Measurements from ENCODE around the gene CHSY1.

DNA sequence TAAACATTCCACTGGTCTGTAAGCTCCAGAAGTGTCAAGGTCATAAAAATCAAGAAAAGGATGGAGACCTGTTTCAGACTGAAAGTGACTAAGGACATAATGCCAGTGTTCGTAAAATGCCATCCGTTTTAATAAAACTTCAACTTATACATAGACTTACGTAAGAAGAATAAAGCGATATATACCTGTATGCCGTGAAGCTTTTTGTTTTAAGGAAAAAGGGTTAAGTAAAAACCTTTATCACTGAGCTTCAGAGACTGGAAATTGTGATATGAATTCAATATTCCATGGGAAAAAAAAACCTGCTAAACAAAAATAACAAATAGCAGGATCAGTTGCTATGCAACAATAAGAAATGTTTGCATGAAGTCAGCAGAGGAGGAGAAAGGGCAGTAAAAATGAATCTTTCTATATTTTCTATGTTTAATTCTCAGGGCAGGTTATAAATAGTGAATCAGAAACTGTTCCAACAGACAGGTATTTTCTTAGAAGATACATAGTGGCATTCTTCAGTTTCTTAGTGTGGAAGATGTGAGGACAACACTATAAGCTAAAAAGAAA, 42.5 kb downstream of the CHSY1 start:
- TF ChIP-seq CHD2 (IDR thresholded peaks at IDR 0.05; ENCODE audit: low read length, partially characterized antibody): no peak
- TF ChIP-seq, protein P1, sequence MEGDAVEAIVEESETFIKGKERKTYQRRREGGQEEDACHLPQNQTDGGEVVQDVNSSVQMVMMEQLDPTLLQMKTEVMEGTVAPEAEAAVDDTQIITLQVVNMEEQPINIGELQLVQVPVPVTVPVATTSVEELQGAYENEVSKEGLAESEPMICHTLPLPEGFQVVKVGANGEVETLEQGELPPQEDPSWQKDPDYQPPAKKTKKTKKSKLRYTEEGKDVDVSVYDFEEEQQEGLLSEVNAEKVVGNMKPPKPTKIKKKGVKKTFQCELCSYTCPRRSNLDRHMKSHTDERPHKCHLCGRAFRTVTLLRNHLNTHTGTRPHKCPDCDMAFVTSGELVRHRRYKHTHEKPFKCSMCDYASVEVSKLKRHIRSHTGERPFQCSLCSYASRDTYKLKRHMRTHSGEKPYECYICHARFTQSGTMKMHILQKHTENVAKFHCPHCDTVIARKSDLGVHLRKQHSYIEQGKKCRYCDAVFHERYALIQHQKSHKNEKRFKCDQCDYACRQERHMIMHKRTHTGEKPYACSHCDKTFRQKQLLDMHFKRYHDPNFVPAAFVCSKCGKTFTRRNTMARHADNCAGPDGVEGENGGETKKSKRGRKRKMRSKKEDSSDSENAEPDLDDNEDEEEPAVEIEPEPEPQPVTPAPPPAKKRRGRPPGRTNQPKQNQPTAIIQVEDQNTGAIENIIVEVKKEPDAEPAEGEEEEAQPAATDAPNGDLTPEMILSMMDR (IDR thresholded peaks at IDR 0.05): no peak
- no peak for TF ChIP-seq EP300 (IDR thresholded peaks at IDR 0.05)
- TF ChIP-seq CEBPB (IDR thresholded peaks at IDR 0.05): no peak
- TF ChIP-seq, protein P2, sequence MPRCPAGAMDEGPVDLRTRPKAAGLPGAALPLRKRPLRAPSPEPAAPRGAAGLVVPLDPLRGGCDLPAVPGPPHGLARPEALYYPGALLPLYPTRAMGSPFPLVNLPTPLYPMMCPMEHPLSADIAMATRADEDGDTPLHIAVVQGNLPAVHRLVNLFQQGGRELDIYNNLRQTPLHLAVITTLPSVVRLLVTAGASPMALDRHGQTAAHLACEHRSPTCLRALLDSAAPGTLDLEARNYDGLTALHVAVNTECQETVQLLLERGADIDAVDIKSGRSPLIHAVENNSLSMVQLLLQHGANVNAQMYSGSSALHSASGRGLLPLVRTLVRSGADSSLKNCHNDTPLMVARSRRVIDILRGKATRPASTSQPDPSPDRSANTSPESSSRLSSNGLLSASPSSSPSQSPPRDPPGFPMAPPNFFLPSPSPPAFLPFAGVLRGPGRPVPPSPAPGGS (IDR thresholded peaks at IDR 0.05): no peak
- TF ChIP-seq, protein P3, sequence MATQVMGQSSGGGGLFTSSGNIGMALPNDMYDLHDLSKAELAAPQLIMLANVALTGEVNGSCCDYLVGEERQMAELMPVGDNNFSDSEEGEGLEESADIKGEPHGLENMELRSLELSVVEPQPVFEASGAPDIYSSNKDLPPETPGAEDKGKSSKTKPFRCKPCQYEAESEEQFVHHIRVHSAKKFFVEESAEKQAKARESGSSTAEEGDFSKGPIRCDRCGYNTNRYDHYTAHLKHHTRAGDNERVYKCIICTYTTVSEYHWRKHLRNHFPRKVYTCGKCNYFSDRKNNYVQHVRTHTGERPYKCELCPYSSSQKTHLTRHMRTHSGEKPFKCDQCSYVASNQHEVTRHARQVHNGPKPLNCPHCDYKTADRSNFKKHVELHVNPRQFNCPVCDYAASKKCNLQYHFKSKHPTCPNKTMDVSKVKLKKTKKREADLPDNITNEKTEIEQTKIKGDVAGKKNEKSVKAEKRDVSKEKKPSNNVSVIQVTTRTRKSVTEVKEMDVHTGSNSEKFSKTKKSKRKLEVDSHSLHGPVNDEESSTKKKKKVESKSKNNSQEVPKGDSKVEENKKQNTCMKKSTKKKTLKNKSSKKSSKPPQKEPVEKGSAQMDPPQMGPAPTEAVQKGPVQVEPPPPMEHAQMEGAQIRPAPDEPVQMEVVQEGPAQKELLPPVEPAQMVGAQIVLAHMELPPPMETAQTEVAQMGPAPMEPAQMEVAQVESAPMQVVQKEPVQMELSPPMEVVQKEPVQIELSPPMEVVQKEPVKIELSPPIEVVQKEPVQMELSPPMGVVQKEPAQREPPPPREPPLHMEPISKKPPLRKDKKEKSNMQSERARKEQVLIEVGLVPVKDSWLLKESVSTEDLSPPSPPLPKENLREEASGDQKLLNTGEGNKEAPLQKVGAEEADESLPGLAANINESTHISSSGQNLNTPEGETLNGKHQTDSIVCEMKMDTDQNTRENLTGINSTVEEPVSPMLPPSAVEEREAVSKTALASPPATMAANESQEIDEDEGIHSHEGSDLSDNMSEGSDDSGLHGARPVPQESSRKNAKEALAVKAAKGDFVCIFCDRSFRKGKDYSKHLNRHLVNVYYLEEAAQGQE (IDR thresholded peaks at IDR 0.05): no peak
- TF ChIP-seq POLR2A (IDR thresholded peaks at IDR 0.05; ENCODE audit: low read length): no peak
- TF ChIP-seq MAFK (IDR thresholded peaks at IDR 0.05; ENCODE audit: partially characterized antibody): no peak
- TF ChIP-seq, protein P4, sequence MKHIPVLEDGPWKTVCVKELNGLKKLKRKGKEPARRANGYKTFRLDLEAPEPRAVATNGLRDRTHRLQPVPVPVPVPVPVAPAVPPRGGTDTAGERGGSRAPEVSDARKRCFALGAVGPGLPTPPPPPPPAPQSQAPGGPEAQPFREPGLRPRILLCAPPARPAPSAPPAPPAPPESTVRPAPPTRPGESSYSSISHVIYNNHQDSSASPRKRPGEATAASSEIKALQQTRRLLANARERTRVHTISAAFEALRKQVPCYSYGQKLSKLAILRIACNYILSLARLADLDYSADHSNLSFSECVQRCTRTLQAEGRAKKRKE (CRISPR knock-in tag; IDR thresholded peaks at IDR 0.05; ENCODE audit: low read depth): no peak

Measured in A549 (cell line).